CD4-positive, alpha-beta T cell treated with Interleukin-17A for 1 hour (primary cell): ENCODE results near the gene SH3RF1.
A peak's percentile ranks its signal among the peaks of the same experiment; 100 is the strongest.
"Not testable (repeated sequence)": the region's sequence is repeated elsewhere in the genome, so short reads cannot be mapped to it uniquely, and the experiment has no call there.

ENCODE experiments used
- DNase-seq: peaks from one replicate; pipeline ENCODE4 v3.0.0-alpha.2; 2020

Gene SH3RF1

GRCh38 chr4:169270810-169271691 is at the start of gene SH3RF1:
Gene SH3RF1, minus strand, starts transcription at chr4:169270956. Its CDS starts 1,744 bp downstream, at chr4:169269212.
- no peak for DNase-seq

- DNase-seq: no peak
These were observed 45.0 kb upstream of the SH3RF1 start for GRCh38 chr4:169315530-169316343.

- no peak for DNase-seq
These were observed 44.1 kb upstream of the SH3RF1 start for GRCh38 chr4:169314906-169315305.

DNA sequence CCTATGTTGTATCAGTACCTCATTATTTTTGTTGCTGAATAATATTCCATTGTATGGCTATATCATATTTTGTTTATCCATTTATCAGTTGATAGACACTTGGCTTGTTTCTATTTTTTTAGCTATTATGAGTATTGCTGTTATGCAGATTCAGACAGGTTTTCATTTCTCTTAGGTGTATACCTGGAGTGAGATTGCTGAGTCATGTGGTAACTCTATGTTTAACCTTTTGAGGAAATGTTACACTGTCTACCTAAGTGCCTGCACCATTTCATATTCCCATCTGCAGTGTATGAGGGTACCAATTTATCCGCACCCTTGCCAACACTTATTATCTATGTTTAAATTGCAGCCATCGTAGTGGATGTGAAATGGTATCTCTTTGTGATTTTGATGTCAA is 43.0 kb upstream of the SH3RF1 start:
- no peak for DNase-seq

GRCh38 chr4:169312690-169313422 is 42.1 kb upstream of the SH3RF1 start:
- no peak for DNase-seq

DNA sequence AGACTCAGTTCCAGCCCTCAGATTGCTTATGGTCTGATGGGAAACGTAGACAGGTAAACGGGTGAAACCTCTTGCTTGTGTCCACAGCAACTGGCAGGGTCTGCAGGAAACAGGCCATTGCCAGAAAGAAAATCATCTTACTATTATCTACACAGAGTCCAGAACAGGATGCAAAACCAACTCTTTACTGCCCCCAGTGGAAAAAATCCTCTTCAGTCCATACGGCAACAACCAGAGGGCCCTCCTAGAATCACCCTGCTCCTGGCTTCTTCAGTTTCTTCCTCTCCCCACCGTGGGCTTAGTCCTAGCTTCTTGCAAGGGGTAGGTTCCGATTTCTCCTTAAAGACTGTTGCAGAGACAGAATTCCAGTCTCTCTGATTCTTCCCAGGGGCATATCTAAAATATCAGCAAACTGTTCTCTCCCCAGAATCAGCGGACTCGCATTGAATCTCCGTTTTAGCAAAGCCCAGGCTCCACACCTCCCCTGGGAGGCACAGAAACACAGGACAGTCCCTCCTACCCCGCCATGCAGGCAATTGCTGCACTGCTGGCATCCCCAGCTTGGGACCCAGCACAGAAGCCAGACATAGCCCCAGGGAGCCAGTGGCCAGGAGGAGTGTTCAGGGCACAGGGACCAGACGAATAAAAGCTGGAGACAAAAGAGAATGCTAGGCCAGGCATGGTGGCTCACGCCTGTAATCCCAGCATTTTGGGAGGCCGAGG is 41.0 kb upstream of the SH3RF1 start:
- DNase-seq: peak; percentile 7

DNA sequence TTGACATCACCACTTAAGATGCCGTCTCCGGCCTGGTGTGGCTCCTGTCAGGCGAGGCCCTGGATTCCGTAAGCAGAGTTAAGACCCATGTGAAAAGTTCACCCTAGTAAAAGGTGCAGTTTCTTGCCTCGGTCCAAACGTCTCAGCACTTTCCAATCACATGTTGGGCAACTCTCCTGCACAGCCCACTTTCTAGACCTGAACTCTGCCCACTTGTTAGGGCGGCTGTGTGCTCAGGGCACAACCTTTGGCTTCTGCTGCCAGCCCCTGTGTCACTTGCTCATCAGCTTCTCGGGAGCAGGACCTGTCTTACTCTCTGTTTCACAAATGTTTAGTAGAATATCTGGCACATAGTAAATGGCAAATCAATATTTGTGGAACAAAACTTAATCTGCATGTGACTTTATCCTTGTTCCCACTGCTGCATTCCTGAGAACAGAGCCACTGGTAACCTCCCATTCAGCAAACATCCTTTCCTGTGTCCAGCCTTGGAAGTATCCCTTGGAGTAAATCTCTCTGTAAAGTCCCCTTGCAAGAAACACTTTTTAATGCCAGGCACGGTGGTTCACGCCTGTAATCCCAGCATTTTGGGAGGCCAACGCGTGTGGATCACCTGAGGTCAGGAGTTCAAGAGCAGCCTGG is 38.7 kb upstream of the SH3RF1 start:
- DNase-seq: no peak

- DNase-seq: no peak
These were observed 36.8 kb upstream of the SH3RF1 start for GRCh38 chr4:169307576-169307975.

DNA sequence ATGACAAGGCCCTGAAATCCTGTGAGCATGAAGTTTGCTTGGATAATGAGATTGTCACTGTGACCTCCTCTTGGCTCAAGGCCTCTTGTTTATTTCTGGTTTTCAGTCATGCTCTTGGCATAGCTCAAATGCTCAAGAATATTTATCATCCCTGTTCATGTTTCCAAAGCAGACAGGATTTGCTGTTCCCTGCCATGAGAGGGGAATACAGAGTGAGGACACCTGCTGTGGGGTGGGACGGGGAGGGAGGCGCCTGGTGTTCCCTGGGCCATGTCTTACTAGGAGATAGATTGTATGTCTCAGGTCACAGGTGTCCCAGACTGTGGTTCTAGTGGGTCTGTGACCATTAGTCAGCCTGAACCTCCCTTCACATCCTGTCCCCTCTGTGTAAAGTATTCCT is 34.9 kb upstream of the SH3RF1 start:
- no peak for DNase-seq

DNA sequence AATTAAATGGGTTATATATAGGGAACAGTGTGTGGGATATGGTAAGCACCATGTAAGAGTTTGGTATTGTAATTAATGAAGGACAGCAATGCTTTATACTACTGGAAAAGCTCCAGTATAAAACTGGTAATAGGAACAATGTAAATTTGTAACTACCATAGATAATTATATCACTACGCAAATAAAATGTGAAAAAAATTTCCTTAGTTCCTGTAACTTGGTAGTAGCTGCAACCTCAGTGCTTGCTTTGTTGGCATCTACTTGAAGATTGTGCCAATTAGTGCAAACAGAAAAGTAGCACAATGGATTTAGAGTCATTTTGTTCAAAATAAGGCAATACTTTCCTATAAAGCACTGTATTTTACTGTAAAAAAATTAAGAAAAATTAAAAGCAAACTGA is 34.4 kb upstream of the SH3RF1 start:
- DNase-seq: no peak

- no peak for DNase-seq
These were observed 25.1 kb upstream of the SH3RF1 start for GRCh38 chr4:169295822-169296221.

DNA sequence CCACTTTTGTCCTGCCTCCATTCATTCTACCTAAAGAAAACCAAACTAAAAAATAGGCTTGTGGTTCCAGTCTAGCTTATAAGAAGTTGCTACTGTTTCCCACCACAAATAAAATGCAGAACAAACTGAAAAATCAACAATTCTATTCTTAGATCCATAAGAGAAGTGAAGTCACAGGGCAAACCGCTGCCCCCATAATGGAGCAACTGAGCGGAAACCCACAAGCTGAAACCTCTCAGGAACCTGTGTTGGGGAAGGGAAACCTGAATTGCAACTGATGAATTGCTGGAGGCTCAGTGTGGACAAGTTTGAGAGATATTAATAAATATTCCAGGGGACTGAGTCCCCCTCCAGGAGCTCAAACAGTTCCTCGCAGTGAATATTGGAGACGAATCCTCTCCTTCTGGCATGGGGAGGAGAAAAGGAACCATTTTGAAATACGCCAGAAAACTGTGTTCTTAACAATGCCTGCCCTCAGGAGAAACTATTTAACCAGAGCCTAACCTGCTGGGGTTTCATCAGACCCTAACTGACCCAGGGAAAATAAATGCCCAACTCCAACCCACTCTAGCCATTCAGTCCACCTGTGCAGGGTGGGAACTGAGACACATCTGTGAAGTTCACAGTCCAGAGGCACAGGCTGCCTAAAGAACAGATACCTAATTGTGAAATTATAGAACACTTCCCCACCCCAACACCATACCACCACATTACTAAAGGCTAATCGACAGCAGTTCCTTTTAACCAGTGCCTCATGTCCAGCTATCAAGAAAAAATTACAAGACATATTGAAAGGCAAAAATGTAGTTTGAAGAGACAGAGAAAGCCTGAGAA is 22.8 kb upstream of the SH3RF1 start:
- peak; percentile 25 for DNase-seq

DNA sequence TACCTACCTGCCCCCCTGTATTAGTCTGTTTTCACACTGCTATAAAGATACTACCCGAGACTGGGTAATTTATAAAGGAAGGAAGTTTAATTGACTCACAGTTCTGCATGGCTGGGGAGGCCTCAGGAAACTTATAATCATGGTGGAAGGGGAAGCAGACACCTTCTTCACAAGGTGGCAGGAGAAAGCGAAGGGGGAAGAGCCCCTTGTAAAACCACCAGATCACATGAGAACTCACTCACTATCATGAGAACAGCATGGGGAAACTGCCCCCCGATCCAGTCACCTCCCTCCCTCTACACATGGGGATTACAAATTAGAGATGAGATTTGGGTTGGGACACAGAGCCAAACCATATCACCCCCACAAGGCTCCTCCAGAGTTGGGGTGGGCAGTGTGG is 17.2 kb upstream of the SH3RF1 start:
- DNase-seq: not testable (repeated sequence)

DNA sequence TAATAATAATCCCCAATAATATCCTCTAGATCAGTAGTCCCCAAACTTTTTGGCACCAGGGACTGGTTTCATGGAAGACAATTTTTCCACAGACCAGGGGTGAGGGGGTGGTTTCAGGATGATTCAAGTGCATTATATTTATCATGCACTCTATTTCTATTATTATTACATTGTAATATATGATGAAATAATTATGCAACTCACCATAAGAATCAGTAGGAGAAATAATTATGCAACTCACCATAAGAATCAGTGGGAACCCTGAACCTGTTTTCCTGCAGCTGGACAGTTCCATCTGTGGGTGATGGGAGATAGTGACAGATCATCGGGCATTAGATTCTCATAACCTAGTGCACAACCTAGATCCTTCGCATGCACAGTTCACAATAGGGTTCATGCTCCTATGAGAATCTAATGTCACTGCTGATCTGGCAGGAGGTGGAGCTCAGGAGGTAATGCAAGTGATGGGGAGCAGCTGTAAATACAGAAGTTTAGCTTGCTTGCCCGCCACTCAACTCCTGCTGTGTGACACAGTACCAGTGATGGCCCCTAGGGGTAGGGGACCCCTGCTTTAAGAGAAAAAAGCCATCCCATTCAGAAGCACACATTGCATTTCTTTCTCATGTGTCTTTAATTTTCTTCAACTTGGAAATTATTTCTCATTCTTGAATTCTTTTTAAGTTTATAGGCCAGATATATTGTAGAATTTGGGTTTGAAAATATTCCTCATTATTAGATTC is 16.0 kb upstream of the SH3RF1 start:
- no peak for DNase-seq

- DNase-seq: no peak
These were observed 12.4 kb upstream of the SH3RF1 start for GRCh38 chr4:169283114-169283509.

DNA sequence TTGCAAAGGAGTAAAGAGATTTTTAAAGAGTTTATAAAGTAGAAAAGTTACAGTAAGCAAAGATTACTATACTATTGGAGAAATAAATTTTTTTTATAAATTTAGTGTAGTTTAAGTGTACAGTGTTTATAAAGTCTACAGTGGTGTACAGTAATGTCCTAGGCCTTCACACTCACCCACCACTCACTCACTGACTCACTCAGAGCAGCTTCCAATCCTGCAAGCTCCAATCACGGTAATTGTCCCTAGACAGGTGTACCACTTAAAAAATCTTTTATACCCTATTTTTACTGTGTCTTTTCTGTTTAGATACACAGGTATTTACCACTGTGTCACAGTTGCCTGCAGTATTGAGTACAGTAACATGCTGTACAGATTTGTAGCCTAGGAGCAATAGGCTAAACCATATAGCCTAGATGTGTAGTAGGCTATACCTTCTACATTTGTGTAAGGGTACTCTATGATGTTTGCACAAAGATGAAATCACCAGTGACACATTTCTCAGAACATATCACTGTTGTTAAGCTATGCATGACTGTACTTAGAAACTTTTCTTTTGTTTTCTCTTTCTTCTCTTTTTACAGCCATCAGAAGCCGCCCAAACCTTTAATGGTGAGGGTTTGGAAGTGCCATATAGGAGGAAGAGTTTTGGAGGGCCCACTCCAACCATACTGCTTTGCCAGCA is 11.8 kb upstream of the SH3RF1 start:
- no peak for DNase-seq

DNA sequence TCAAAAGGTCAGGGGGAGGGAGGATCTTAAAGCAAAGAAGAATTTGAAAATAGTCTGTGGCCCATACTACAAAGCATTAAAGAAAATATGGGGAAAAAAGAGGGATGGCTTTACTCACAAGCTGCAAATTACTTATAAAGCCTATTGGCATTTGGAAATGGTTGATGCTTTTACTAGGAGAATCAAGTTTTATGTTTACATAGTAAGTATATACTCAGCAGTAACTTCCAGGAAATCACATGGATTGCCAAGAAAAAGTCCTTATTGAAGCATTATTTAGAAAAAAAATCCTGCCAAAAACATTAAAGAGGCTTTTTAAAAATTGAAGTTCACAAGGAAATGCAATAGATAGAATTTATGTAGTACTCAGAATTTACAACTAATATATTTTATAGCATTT is 8.4 kb upstream of the SH3RF1 start:
- DNase-seq: no peak

DNA sequence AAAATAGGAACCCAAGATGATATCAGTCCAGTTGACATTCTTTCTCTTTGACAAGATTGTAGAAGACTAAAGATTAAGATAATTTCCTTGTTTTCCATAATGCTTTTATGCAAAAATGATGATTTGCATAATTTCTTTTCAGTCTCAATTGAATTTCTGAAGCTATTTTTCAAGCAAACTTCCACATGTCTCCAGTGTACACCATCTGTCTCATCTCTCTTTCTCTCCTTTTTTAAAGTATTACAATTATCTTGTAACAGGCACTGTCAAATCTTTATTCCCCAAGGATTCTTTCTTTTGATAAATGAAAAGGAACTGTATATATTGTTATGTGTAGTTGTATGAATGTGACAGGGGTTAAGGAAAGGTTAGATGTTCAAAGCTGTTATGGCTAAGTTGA is 7.9 kb upstream of the SH3RF1 start:
- DNase-seq: no peak

DNA sequence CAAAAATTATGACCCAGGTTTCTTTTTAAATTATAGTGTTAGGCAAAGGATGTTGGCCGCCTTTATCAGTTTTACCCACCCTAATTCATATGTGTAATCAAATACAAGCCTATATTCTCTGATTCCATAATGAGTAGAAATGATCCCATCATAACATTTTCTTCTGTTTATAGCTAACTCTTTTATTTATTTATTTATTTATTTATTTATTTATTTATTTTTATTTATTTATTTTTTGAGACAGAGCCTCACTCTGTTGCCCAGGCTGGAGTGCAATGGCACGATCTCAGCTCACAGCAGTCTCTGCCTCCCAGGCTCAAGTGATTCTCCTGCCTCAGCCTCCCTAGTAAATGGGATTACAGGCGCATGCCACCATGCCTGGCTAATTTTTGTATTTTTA is 7.1 kb upstream of the SH3RF1 start:
- DNase-seq: not testable (repeated sequence)

DNA sequence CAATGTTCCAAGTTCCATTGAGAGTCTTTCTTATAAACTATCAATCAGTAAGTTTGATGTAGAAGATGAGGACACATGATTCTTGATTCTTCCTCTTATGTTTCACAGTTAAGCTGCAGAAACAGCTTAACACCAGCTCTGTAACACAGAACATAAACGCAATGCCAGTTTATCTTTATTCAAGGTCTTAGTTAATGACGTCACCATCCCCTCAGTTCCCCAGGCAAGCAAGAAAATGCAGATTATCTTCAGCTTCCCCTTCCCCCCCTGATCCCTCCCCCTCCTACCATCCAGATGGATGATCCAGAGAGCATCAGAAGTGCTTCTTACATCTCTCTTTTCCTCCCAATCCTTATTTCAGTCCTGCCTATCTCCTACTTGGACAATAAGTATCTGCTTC is 4.4 kb upstream of the SH3RF1 start:
- no peak for DNase-seq
